GM23338 (cell line): Measurements from ENCODE around the gene GSG1L. TPM values are rescaled to one million over a fixed set of nuclear protein-coding genes. Genes with fewer than 3 reads are reported as not detected.

Experiments
- ATAC-seq: fragments of 200-7000 bp; cut with Tn5 transposase; 3 replicates; pipeline ENCODE4 v1.9.1; 2020
- DNase-seq: peaks from one replicate; pipeline ENCODE4 v3.0.0-alpha.2; 2015; ENCODE audit warnings: low spot score
- H2AFZ ChIP-seq: fragments of 200-600 bp; sonication (generic); 2 replicates; pipeline ENCODE4 v1.8.0; 2016; ENCODE audit warnings: antibody characterized with exemption, mild to moderate bottlenecking, moderate library complexity
- H3F3A ChIP-seq: fragments of 200-600 bp; sonication (generic); replicated peaks from 2 replicates; pipeline ENCODE4 v1.8.0; 2017; ENCODE audit warnings: antibody characterized with exemption, mixed run types, low read depth
- H3K27ac ChIP-seq: fragments of 200-600 bp; sonication (generic); 2 replicates; pipeline ENCODE4 v1.6.1; 2016; ENCODE audit warnings: low read depth
- H3K27me3 ChIP-seq: fragments of 200-600 bp; sonication (generic); 2 replicates; pipeline ENCODE4 v1.8.0; 2016; ENCODE audit warnings: mild to moderate bottlenecking, mixed run types, moderate library complexity; ENCODE audit not compliant: insufficient read depth
- H3K36me3 ChIP-seq: fragments of 200-600 bp; sonication (generic); 2 replicates; pipeline ENCODE4 v1.8.0; 2016; ENCODE audit warnings: mild to moderate bottlenecking; ENCODE audit not compliant: insufficient read depth
- H3K4me1 ChIP-seq: fragments of 200-600 bp; sonication (generic); 2 replicates; pipeline ENCODE4 v1.8.0; 2016; ENCODE audit warnings: mild to moderate bottlenecking, moderate library complexity; ENCODE audit not compliant: insufficient read depth
- H3K4me2 ChIP-seq: fragments of 200-600 bp; sonication (generic); 2 replicates; pipeline ENCODE4 v1.7.1; 2017; ENCODE audit warnings: mixed run types
- H3K4me3 ChIP-seq: fragments of 200-600 bp; sonication (generic); 2 replicates; pipeline ENCODE4 v1.6.1; 2016; ENCODE audit warnings: mixed run types
- H3K79me2 ChIP-seq: fragments of 200-600 bp; sonication (generic); replicated peaks from 2 replicates; pipeline ENCODE4 v1.8.0; 2017; ENCODE audit warnings: mild to moderate bottlenecking; ENCODE audit not compliant: insufficient read depth
- H3K9me2 ChIP-seq: fragments of 200-600 bp; sonication (generic); 2 replicates; pipeline ENCODE4 v1.8.0; 2017; ENCODE audit not compliant: insufficient read depth
- H4K20me1 ChIP-seq: fragments of 200-600 bp; sonication (generic); replicated peaks from 2 replicates; pipeline ENCODE4 v1.8.0; 2017; ENCODE audit warnings: mild to moderate bottlenecking; ENCODE audit not compliant: insufficient read depth
- H3K27ac Mint-ChIP-seq: 2 replicates; pipeline ENCODE4 v1.8.0; 2020; ENCODE audit warnings: inconsistent platforms, mild to moderate bottlenecking, moderate library complexity, mixed read lengths
- H3K27me3 Mint-ChIP-seq: 3 replicates; pipeline ENCODE4 v1.8.0; 2022; ENCODE audit warnings: low read depth, mild to moderate bottlenecking, moderate library complexity, mixed read lengths, inconsistent platforms; ENCODE audit not compliant: insufficient read depth, poor library complexity
- H3K36me3 Mint-ChIP-seq: 3 replicates; pipeline ENCODE4 v1.8.0; 2021; ENCODE audit warnings: low read depth, mild to moderate bottlenecking, inconsistent platforms, moderate library complexity, mixed read lengths
- H3K4me1 Mint-ChIP-seq: 3 replicates; pipeline ENCODE4 v1.8.0; 2020; ENCODE audit warnings: mild to moderate bottlenecking, inconsistent platforms, mixed read lengths
- H3K4me3 Mint-ChIP-seq: 3 replicates; pipeline ENCODE4 v1.8.0; 2021; ENCODE audit warnings: moderate library complexity, mild to moderate bottlenecking, inconsistent platforms, mixed read lengths
- H3K9me3 Mint-ChIP-seq: 3 replicates; pipeline ENCODE4 v1.8.0; 2020; ENCODE audit warnings: moderate library complexity, mild to moderate bottlenecking, inconsistent platforms, mixed read lengths
- CREB1 ChIP-seq: fragments of 250-450 bp; sonication (Bioruptor Pico); IDR thresholded peaks from 2 replicates; pipeline ENCODE4 v1.5.0; 2020; ENCODE audit warnings: low read depth, mild to moderate bottlenecking, moderate library complexity
- EZH2 ChIP-seq: fragments of 200-600 bp; sonication (generic); IDR thresholded peaks from one replicate; pipeline ENCODE4 v1.8.0; 2017; ENCODE audit warnings: antibody characterized with exemption, mild to moderate bottlenecking, low read depth; ENCODE audit not compliant: unreplicated experiment
- EZH2phosphoT487 ChIP-seq: fragments of 200-600 bp; sonication (generic); IDR thresholded peaks from one replicate; pipeline ENCODE4 v1.8.1; 2018; ENCODE audit warnings: antibody characterized with exemption; ENCODE audit not compliant: unreplicated experiment
- JUNB ChIP-seq: IDR thresholded peaks from one replicate; pipeline ENCODE4 v1.6.1; 2016; ENCODE audit warnings: antibody characterized with exemption; ENCODE audit not compliant: unreplicated experiment
- NANOG ChIP-seq: IDR thresholded peaks from 2 replicates; pipeline ENCODE4 v1.6.1; 2016; ENCODE audit warnings: antibody characterized with exemption, borderline replicate concordance
- POLR2AphosphoS5 ChIP-seq: IDR thresholded peaks from 2 replicates; pipeline ENCODE4 v1.6.1; 2016; ENCODE audit warnings: antibody characterized with exemption, low read depth
- STAT1 ChIP-seq: IDR thresholded peaks from one replicate; pipeline ENCODE4 v1.6.1; 2016; ENCODE audit warnings: antibody characterized with exemption; ENCODE audit not compliant: unreplicated experiment
- ZNF114 ChIP-seq: fragments of 250-450 bp; sonication (Bioruptor Pico); IDR thresholded peaks from 2 replicates; pipeline ENCODE4 v1.5.0; 2020; ENCODE audit warnings: mild to moderate bottlenecking, moderate library complexity
- ZNF331 ChIP-seq: fragments of 250-450 bp; sonication (Bioruptor Pico); IDR thresholded peaks from 2 replicates; pipeline ENCODE4 v1.5.0; 2020; ENCODE audit warnings: low read depth, mild to moderate bottlenecking, moderate library complexity
- polyA plus RNA-seq: library from polyadenylated mRNA; unstranded; fragments of >200 nt; fragmentation: Nextera tagmentation; extraction: Ambion mirVana; gene quantifications from 2 replicates; pipeline ENCODE4 v1.2.1, GENCODE V29; 2016
- total RNA-seq: library from RNA; depleted of rRNA; stranded (reverse); fragments of >200 nt; shearing (Covaris generic); gene quantifications from 2 replicates; pipeline ENCODE4 v1.2.3, GENCODE V29; 2014
- TF ChIP-seq, protein P1 (sequence below): IDR thresholded peaks from 2 replicates; pipeline ENCODE4 v1.6.1; 2016; ENCODE audit warnings: antibody characterized with exemption
- TF ChIP-seq, protein P2 (sequence below): IDR thresholded peaks from one replicate; pipeline ENCODE4 v1.6.1; 2018; ENCODE audit warnings: antibody characterized with exemption; ENCODE audit not compliant: unreplicated experiment
- TF ChIP-seq, protein P3 (sequence below): fragments of 250-450 bp; sonication (Bioruptor Pico); IDR thresholded peaks from 2 replicates; pipeline ENCODE4 v1.5.0; 2020; ENCODE audit warnings: mild to moderate bottlenecking, moderate library complexity
- TF ChIP-seq, protein P4 (sequence below), 2 experiments: fragments of 200-600 bp in 1 of 2; sonication (generic) in 1 of 2; conservative IDR thresholded peaks; 2 replicates each; pipeline versions ENCODE4 v1.5.1 to v1.6.1; 2016 to 2017; ENCODE audit warnings: antibody characterized with exemption in 2 of 2, low read depth in 2 of 2, mild to moderate bottlenecking in 2 of 2, moderate library complexity in 1 of 2

The GSG1L gene
- total and polyA plus RNA-seq, 2 experiments from 2014 or later: 0.36 to 0.63 TPM

DNA sequence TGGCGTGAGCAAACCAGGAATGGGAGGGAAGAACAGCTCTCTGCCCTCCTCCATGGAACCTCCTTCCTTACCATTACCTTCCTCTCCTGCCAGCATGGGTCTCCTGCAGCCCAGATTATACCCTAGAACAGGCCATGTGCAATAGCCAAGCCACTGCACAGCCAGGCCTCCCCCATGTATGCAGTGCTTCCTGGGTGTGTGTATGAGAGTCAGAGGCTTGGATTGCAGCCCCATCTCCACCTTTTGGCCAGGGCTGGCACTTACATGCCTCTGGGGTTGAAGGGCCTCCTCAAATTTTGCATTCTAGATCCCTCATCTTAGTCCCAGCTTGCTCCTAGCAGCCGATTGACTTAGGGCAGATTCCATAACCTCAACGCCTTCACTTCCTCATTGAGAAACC lies 133.7 kb downstream of the GSG1L start:
- no peaks in the 10 kb centered on the region for H3K9me2 ChIP-seq
- H3K4me2 ChIP-seq: no peak overlapping the region
- Mint-ChIP-seq H3K27ac (no peak overlapping the region), H3K36me3 (no peaks in the 10 kb centered on the region), H3K9me3 (0 out of 3 replicates have a peak, but pooled peaks cover 4% of the 10 kb centered on the region), H3K4me3 (no peak overlapping the region), H3K4me1 (no peaks in the 10 kb centered on the region; the same call in 2 of the 3 replicates), H3K27me3 (peaks cover 8% of the 10 kb centered on the region)
- H3K27me3 ChIP-seq: no peaks in the 10 kb centered on the region
- H3F3A ChIP-seq: no peaks in the 10 kb centered on the region
- no peak overlapping the region for H3K27ac ChIP-seq
- H3K36me3 ChIP-seq: no peaks in the 10 kb centered on the region
- ATAC-seq (no peak), DNase-seq (no peak)
- TF ChIP-seq ZNF114 (CRISPR knock-in tag): no peak
- TF ChIP-seq CREB1 (CRISPR knock-in tag): no peak
- TF ChIP-seq, protein P1, sequence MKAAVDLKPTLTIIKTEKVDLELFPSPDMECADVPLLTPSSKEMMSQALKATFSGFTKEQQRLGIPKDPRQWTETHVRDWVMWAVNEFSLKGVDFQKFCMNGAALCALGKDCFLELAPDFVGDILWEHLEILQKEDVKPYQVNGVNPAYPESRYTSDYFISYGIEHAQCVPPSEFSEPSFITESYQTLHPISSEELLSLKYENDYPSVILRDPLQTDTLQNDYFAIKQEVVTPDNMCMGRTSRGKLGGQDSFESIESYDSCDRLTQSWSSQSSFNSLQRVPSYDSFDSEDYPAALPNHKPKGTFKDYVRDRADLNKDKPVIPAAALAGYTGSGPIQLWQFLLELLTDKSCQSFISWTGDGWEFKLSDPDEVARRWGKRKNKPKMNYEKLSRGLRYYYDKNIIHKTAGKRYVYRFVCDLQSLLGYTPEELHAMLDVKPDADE: no peak
- TF ChIP-seq STAT1: no peak
- TF ChIP-seq, protein P2, sequence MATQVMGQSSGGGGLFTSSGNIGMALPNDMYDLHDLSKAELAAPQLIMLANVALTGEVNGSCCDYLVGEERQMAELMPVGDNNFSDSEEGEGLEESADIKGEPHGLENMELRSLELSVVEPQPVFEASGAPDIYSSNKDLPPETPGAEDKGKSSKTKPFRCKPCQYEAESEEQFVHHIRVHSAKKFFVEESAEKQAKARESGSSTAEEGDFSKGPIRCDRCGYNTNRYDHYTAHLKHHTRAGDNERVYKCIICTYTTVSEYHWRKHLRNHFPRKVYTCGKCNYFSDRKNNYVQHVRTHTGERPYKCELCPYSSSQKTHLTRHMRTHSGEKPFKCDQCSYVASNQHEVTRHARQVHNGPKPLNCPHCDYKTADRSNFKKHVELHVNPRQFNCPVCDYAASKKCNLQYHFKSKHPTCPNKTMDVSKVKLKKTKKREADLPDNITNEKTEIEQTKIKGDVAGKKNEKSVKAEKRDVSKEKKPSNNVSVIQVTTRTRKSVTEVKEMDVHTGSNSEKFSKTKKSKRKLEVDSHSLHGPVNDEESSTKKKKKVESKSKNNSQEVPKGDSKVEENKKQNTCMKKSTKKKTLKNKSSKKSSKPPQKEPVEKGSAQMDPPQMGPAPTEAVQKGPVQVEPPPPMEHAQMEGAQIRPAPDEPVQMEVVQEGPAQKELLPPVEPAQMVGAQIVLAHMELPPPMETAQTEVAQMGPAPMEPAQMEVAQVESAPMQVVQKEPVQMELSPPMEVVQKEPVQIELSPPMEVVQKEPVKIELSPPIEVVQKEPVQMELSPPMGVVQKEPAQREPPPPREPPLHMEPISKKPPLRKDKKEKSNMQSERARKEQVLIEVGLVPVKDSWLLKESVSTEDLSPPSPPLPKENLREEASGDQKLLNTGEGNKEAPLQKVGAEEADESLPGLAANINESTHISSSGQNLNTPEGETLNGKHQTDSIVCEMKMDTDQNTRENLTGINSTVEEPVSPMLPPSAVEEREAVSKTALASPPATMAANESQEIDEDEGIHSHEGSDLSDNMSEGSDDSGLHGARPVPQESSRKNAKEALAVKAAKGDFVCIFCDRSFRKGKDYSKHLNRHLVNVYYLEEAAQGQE: no peak
- TF ChIP-seq, protein P3, sequence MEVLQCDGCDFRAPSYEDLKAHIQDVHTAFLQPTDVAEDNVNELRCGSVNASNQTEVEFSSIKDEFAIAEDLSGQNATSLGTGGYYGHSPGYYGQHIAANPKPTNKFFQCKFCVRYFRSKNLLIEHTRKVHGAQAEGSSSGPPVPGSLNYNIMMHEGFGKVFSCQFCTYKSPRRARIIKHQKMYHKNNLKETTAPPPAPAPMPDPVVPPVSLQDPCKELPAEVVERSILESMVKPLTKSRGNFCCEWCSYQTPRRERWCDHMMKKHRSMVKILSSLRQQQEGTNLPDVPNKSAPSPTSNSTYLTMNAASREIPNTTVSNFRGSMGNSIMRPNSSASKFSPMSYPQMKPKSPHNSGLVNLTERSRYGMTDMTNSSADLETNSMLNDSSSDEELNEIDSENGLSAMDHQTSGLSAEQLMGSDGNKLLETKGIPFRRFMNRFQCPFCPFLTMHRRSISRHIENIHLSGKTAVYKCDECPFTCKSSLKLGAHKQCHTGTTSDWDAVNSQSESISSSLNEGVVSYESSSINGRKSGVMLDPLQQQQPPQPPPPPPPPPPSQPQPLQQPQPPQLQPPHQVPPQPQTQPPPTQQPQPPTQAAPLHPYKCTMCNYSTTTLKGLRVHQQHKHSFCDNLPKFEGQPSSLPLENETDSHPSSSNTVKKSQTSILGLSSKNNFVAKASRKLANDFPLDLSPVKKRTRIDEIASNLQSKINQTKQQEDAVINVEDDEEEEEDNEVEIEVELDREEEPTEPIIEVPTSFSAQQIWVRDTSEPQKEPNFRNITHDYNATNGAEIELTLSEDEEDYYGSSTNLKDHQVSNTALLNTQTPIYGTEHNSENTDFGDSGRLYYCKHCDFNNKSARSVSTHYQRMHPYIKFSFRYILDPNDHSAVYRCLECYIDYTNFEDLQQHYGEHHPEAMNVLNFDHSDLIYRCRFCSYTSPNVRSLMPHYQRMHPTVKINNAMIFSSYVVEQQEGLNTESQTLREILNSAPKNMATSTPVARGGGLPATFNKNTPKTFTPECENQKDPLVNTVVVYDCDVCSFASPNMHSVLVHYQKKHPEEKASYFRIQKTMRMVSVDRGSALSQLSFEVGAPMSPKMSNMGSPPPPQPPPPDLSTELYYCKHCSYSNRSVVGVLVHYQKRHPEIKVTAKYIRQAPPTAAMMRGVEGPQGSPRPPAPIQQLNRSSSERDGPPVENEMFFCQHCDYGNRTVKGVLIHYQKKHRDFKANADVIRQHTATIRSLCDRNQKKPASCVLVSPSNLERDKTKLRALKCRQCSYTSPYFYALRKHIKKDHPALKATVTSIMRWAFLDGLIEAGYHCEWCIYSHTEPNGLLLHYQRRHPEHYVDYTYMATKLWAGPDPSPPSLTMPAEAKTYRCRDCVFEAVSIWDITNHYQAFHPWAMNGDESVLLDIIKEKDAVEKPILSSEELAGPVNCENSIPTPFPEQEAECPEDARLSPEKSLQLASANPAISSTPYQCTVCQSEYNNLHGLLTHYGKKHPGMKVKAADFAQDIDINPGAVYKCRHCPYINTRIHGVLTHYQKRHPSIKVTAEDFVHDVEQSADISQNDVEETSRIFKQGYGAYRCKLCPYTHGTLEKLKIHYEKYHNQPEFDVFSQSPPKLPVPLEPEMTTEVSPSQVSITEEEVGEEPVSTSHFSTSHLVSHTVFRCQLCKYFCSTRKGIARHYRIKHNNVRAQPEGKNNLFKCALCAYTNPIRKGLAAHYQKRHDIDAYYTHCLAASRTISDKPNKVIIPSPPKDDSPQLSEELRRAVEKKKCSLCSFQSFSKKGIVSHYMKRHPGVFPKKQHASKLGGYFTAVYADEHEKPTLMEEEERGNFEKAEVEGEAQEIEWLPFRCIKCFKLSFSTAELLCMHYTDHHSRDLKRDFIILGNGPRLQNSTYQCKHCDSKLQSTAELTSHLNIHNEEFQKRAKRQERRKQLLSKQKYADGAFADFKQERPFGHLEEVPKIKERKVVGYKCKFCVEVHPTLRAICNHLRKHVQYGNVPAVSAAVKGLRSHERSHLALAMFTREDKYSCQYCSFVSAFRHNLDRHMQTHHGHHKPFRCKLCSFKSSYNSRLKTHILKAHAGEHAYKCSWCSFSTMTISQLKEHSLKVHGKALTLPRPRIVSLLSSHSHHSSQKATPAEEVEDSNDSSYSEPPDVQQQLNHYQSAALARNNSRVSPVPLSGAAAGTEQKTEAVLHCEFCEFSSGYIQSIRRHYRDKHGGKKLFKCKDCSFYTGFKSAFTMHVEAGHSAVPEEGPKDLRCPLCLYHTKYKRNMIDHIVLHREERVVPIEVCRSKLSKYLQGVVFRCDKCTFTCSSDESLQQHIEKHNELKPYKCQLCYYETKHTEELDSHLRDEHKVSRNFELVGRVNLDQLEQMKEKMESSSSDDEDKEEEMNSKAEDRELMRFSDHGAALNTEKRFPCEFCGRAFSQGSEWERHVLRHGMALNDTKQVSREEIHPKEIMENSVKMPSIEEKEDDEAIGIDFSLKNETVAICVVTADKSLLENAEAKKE (CRISPR knock-in tag): no peak
- no peak for TF ChIP-seq NANOG
- TF ChIP-seq ZNF331 (CRISPR knock-in tag): no peak
- TF ChIP-seq JUNB: no peak
- no peak for TF ChIP-seq EZH2phosphoT487
- TF ChIP-seq, protein P4, sequence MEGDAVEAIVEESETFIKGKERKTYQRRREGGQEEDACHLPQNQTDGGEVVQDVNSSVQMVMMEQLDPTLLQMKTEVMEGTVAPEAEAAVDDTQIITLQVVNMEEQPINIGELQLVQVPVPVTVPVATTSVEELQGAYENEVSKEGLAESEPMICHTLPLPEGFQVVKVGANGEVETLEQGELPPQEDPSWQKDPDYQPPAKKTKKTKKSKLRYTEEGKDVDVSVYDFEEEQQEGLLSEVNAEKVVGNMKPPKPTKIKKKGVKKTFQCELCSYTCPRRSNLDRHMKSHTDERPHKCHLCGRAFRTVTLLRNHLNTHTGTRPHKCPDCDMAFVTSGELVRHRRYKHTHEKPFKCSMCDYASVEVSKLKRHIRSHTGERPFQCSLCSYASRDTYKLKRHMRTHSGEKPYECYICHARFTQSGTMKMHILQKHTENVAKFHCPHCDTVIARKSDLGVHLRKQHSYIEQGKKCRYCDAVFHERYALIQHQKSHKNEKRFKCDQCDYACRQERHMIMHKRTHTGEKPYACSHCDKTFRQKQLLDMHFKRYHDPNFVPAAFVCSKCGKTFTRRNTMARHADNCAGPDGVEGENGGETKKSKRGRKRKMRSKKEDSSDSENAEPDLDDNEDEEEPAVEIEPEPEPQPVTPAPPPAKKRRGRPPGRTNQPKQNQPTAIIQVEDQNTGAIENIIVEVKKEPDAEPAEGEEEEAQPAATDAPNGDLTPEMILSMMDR (conservative IDR thresholded peaks at IDR 0.05; ENCODE audit: low read depth in 2 of 2): no peak
- no peak for TF ChIP-seq POLR2AphosphoS5
- no peak for TF ChIP-seq EZH2
- H3K4me1 ChIP-seq: no peaks in the 10 kb centered on the region
- no peaks in the 10 kb centered on the region for H3K79me2 ChIP-seq
- no peaks in the 10 kb centered on the region for H4K20me1 ChIP-seq
- H2AFZ ChIP-seq: no peak overlapping the region
- no peak overlapping the region for H3K4me3 ChIP-seq
